ENCODE results near the gene POMP. TPM values are rescaled to one million over a fixed set of nuclear protein-coding genes. Genes with fewer than 3 reads are reported as not detected.

Gene POMP, protein sequence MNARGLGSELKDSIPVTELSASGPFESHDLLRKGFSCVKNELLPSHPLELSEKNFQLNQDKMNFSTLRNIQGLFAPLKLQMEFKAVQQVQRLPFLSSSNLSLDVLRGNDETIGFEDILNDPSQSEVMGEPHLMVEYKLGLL
- 205 TPM for polyA plus RNA-seq (2012; ENCODE audit: insufficient read depth, insufficient read length)

DNA sequence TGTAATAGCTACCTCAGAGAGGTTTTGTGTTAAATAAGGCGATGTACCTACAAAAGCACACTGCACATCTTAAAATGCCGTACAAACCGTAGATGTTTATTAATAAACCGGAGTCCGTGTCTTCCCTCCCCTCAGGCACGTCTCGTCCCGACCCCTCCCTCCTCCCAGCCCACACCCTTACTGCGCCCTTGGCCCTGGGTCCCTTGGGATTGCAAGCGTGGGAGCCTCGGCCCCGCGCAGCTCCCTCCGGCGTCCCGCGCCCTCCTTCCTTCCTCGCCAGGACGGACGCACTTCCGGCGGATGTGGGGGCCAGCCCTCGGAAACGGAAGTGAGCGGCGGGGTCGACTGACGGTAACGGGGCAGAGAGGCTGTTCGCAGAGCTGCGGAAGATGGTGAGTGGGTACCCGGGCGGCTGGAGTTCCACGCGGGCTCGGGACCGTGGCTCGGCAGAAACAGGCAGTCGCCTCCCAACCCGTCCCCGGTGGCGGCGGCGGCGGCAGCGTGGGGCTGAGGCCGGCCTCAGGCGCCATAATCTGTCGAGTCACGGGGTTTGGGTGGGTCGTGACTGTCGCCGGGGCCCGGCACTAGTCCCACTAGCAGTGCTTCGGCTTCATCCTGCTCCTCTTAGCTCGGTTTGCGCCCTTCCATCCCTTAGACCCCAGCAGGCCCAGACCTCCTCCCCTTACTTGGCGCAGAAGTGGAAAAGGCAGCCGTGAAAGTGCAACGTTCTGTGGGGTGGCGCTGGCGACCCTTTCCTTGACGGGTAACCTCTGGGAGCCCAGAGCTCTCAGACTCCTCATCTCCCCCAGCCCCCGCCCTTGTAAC is at the start of gene POMP:
Gene POMP, plus strand, starts transcription at position 335 of the 825 bp plus-strand sequence. Its CDS starts 55 bp downstream, at position 390.
- DNase-seq (ENCODE audit: low read depth, low spot score), result peak; percentile 75
- H3K4me3 ChIP-seq (ENCODE audit: low read length), result peak within 1 kb of the TSS; percentile 97

DNA sequence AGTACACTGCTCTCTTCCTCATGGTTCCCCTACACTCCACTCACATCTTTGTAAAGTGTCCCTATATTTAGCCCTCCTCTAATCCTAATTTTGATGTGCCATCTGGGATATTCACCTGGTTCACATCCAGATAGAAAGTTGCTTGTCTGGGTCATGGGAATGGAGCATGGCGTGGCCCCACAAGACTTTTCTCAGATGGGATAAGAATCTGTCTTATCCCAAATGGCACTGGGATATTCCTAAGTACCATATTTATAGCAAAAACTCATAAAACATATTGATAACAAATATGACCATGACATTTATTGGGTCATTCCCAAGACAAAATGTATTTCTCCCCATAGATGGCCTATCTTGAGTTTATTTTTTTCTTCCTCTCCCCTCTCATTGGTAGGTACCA is 49.5 kb upstream of the POMP start:
- no peak for DNase-seq (ENCODE audit: low read depth, low spot score)
- H3K4me3 ChIP-seq (ENCODE audit: low read length), result no peak overlapping the region

DNA sequence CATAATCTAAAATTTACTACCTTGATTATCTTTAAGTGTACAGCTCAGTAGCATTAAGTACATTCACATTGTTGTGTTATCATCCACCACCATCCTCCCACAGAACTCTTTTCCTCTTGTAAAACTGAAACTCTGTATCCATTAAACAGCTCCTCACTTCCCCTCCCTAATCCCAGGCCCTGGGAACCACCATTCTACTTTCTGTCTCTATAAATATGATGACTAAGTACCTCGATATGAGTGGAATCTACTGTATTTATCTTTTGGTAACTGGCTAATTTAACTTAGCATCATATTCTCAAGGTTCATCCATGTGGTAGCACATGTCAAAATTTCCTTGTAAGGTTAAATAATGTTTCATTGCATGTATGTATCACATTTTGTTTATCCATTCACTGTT is 49.0 kb upstream of the POMP start:
- no peak for DNase-seq (ENCODE audit: low read depth, low spot score)
- no peak overlapping the region for H3K4me3 ChIP-seq (ENCODE audit: low read length)

DNA sequence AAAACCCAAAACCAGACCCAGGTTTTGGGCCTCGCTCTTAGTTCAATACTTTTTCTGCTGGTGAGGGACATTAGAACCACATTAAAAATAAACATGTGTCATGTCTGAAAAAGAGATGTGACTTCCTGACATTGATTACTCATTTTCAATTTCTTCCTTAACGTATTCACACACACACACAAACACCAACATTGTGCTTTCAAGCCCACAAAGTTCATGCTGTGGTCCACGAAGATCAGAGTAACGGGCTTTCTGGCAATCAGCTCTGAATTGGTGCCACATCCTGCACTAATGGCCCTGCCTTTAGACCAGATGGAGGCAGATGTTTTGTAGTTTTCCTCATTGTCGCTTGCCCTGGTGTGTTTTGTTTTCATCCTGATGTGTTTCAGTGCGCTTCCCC is 47.9 kb upstream of the POMP start:
- peak overlapping the region; percentile 20 for H3K4me3 ChIP-seq (ENCODE audit: low read length)

DNA sequence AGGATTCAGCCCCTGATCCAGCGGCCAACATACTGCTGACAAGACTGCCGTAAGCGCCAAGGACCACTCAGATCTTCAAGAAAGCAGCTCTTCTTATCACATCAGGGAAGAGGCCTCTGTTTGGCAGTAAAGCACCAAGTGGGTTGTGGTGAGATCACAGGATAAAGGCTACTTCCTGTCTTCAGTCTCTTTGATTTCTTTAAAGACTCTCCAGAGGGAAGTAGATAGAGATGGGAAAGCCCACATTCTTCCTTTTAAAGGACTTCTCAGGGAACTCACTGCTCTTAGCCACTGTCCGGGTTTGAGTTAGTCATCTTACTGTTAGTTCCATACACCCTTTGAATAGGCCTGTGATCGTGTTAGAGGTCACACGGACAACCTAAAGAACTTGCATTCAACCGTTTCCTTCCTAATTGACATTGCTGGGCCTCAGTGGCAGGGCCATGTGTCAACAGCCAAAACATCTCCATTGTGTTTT is 47.2 kb upstream of the POMP start:
- peak; percentile 92 for DNase-seq (ENCODE audit: low read depth, low spot score)
- H3K4me3 ChIP-seq (ENCODE audit: low read length), result peak overlapping the region; percentile 20

More for the DNA sequence above, 47.9 kb upstream of the POMP start:
- peak; percentile 83 for DNase-seq (ENCODE audit: low read depth, low spot score)

DNA sequence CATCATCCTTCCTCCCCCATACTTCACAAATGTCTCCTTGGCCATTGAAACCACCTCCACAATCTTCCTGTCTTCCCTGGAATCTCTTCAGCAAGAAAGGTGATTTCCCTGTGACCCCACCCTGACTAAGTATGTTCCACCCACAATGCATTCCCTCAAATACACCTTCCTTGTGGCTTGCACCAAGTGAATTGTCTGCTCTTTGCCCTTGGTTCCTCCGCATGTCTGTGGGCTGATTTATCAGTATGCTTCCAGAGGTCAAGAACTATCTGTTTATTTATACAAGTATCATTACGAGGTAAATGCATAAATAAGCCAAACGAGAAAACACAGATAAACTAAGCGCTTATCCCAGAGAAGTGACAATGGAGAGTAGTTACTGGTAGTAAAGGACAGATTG is 45.4 kb upstream of the POMP start:
- H3K4me3 ChIP-seq (ENCODE audit: low read length), result no peak overlapping the region
- no peak for DNase-seq (ENCODE audit: low read depth, low spot score)

DNA sequence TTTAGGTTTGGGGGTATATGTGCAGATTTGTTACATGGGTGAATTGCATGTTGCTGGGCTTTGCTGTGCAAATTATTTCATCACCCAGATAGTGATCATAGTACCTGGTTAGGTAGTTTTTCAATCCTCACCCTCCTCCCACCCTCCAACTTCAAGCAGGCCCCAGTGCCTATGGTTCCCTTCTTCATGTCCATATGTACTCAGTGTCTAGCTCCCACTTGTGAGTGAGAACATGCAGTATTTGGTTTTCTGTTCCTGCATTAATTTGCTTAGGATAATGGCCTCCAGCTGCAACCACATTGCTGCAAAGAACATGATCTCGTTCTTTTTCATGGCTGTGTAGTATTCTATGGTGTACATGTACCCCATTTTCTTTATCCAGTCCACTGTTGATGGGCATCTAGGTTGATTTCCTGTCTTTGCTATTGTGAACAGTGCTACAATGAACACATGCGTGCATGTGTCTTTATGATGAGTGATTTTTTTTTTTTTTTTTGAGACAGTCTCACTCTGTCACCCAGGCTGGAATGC is 42.9 kb upstream of the POMP start:
- DNase-seq (ENCODE audit: low read depth, low spot score), result no peak
- H3K4me3 ChIP-seq (ENCODE audit: low read length), result no peak overlapping the region

DNA sequence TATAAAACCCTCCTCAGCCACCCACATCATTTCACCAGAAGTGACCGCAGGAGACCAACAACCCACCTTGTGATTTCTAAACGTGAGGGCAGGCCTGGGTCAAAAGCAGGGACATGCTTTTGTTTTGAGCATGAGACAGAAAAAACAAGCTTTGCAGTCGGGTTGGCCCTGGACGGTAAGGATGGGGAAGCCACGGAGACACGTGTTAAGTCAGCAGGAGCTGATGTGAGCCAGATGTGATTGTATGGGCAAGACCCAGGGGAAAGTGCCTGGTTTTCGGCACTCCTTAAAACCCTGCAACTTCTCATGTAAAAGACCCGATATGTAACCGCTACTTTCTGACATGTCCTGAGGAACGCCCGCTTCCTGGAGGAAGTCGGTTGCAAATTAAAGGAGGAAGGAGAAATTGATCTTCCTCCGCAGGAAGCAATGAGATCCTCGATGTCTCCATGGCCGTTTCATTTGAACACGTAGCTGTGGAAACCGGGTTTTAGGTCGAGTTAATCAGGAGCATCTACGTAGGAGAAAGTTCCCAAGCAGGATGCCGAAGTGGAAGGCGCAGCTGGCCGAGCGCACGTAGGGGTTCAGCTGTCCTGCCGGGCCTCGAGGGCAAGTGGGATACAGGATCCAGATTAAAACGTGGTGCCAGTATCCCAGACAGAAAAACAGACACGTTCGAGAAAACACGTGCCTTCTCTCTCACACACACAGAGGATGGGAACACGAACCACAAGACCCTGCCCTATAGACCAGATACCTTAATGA is 40.5 kb upstream of the POMP start:
- DNase-seq (ENCODE audit: low read depth, low spot score), result no peak
- H3K4me3 ChIP-seq (ENCODE audit: low read length), result no peak overlapping the region

DNA sequence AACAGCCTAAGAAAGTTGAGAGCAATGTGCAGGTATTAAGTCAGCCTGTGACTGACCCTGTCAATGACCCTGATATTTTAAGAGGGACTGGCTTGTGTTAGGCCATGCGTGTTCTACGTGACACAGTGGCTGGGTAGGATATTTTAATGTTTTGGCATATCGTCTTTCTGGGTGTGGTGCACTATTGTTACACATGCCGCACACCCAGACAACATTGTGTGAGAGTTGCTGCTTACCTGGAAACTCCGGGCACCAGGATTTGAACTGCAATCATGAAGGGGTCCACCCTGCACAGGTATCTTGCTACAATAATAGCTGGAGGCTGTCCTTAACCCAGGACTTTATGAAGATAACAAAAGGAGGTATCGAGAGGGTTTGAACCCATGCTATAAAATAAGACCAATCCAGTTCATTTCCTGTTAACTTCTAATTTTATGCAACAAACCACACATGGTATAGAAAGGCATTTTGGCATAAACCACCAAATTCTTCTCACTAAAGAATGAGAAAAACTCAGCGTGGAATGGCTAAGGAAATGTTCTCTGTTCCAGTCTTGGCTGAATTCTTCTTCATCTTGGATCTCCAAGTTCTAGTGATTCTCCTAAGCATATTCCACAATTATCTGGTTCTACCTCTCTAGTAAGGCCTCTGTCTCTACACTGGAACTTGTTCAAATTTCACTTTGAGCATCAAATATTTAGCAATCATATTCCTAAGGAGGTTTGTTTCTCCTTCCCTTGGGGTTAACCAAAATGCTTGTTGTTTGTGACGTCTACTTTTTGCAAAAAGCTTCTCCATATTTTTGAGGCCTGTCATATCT is 38.7 kb upstream of the POMP start:
- H3K4me3 ChIP-seq (ENCODE audit: low read length), result no peak overlapping the region
- no peak for DNase-seq (ENCODE audit: low read depth, low spot score)

DNA sequence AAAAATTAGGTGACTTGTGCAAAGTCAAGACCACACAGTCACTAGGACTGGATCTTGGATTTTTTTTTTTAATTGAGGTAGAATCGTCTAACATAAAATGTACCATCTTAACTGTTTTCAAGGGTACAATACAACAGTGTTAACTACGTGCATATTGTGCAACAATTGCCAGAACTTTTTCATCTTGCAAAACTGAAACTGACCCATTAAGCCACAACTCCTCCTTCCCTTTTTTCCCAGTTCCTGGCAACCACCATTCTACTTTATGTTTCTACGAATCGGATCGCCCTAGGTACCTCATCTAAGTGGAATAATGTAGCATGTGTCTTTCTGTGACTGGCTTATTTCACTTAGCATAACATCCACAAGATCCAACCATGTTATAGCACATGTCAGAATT is 37.5 kb upstream of the POMP start:
- no peak overlapping the region for H3K4me3 ChIP-seq (ENCODE audit: low read length)

DNA sequence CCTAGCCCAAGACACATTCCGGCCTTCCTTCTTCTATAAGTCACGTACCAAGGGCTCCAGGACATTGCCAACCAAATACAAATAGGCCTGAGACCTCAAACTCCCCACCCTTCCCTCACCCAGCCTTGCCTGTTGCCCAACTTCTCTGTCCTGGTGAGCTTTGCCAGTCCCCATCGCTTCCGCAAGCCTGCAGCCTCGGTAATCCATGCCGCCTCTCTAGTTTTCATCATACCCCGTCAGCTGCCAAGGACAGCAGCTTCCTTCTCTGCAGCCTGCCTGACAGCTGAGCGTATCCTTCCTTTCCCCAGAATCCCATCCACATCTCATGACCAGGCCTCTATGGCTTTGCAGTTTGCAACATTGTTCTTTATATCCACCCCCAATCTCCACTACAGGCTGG is 36.6 kb upstream of the POMP start:
- DNase-seq (ENCODE audit: low read depth, low spot score), result no peak
- no peak overlapping the region for H3K4me3 ChIP-seq (ENCODE audit: low read length)

More for the DNA sequence above, 37.5 kb upstream of the POMP start:
- DNase-seq (ENCODE audit: low read depth, low spot score), result no peak

DNA sequence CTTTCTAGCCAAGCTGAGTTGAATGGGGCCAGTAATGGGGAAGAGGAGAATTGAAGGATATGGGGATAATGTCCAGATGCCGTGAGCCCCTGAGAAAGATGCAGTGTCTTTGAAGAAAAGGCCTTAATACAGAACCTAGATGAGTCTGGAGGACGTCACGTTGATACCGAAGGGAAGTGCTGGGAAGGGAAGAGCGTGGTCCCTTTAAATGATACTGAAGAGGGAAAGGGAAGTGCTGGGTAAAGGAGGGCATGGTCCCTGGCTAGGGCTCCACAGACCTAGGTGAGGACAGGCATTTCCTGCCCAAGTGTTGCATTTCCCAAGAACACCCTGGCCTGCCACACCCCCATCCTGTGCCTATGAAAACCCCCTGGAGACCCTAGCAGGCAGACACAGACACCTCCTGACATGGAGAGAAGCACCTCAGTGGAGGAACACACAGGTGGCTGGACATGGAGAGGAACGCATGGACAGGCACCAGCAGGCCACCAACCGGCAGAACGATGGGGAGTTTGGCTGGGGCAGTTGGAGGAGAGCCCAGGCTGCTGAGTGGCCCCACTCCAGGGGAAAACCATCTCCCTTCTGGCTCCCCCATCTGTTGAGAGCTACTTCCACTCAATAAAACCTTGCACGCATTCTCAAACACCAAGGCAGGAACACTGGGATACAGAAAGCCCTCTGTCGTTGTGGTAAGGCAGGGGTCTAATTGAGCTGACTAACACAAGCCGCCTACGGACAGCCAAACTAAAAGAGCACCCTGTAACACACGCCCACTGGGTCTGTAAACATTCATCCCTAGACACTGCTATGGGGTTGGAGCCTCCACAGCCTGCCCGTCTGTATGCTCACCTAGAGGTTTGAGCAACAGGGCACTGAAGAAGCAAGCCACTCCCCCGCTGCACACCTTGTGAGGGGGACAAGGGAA is 34.9 kb upstream of the POMP start:
- H3K4me3 ChIP-seq (ENCODE audit: low read length), result no peak overlapping the region
- DNase-seq (ENCODE audit: low read depth, low spot score), result no peak

DNA sequence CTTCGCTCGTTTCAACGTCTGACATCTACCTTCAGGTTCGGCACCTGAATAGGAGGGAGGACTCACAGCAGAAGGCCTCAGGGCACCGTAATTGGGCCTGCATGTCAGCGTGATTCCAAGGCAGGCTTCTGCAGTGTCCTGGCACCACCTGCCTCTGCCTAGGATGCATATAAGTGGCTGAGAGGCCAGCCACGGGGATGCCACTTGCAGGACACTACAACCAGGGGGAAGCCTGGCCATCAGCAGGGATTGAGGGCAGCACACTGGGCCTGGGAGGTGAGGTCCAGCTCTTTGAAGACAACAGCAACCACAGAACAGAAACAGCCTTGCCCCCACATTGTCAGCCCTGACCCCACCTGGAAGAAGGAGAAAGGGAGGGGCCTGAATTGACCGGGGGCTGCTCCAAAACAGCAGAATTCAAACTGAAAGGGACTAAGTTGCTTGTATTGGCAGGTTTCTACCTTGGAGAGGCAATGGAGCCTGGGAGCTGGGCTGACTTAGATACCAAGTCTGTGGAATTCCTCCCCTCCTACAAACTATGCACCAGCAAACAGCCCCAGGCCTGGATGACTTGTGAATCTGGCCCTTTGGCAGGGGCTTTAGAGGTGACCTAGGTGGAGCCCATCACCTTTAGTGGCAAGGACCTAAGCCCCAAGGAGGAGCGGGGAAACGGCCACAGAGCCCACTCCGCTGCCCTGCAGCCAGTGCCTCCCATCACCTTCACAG is 34.1 kb upstream of the POMP start:
- no peak overlapping the region for H3K4me3 ChIP-seq (ENCODE audit: low read length)
- DNase-seq (ENCODE audit: low read depth, low spot score), result no peak

DNA sequence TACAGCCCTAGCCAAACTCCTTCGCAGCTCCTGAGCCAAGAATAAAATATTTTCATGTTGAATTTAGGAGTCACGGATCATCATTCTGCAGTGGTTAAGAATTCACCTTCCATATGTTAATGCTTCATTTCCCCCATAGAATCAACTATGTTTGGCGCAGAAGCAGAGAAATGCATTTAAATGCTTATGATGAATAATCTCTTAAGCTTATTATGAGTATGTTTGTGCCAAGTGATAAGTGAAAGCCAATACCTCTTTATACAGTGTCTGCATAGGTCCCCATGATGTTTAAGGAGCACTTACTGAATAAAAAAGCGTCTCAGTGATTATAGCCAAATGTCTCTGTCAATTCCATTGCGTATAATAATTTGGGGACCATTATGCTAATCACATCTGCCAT is 32.7 kb upstream of the POMP start:
- no peak overlapping the region for H3K4me3 ChIP-seq (ENCODE audit: low read length)
- DNase-seq (ENCODE audit: low read depth, low spot score), result no peak

DNA sequence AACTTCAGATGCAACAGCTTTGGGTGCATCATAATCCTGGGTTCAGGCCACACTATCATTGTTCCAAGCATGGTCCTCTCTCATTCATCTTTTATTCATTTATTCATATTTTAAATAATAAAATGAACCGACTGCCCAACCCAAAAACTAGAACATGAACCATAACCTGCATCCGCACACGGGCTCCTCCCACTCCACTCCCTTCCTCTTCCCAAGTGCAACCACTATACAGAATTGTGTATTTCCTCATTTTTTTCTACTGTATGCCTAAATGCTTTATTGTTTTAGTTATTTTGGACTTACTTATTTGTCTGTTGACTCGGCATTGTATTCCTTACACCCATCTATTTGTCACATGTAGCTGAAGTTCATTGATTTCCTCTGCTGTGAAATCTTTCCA is 30.7 kb upstream of the POMP start:
- no peak for DNase-seq (ENCODE audit: low read depth, low spot score)
- no peak overlapping the region for H3K4me3 ChIP-seq (ENCODE audit: low read length)

DNA sequence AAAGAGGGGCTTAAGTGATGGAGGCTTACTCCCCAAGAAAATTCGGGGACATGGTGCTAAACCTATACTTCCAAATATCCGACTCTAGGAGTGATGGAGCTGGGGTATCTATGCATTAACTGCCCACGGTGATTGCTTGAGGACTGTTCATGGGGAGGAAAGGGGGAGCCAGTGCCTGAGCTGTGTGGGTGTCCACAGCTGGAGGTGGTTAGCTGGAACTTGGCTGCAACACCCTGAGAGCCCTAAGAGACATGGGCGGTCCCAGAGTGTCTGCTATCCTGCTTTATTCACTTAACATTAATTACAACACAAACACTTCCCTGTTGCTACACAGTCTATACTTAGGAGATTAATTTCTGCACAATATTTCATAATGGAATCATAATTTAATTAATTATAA is 28.1 kb upstream of the POMP start:
- H3K4me3 ChIP-seq (ENCODE audit: low read length), result no peak overlapping the region
- DNase-seq (ENCODE audit: low read depth, low spot score), result no peak

DNA sequence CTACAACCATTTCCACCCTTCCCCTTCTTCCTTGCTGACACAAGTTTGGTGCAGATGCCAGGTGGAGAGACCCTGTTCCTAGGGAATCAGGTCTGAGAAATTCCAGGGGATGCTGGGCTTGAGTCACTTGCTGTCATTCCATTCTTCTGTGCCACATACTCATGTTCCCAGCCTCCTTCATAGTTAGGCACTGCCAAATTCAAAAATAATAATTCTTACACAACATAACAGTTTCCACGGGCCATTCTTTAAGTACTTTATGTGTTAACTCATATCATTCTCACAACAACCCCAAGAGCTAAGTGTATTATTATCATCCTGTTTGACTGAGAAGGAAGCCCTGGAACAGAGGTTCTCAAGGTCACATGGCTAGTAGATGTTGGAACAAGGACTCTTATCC is 27.1 kb upstream of the POMP start:
- H3K4me3 ChIP-seq (ENCODE audit: low read length), result no peak overlapping the region
- DNase-seq (ENCODE audit: low read depth, low spot score), result no peak

All from Jurkat, Clone E6-1 (cell line).